HG03097 (cell line): ENCODE results near the gene TMEM272.
A peak's percentile ranks its signal among the peaks of the same experiment; 100 is the strongest.

Source experiments
- ATAC-seq: cut with Tn5 transposase; IDR thresholded peaks from one replicate; pipeline ENCODE4 v1.9.1; 2021; ENCODE audit not compliant: unreplicated experiment, low FRiP score

TMEM272 gene

DNA sequence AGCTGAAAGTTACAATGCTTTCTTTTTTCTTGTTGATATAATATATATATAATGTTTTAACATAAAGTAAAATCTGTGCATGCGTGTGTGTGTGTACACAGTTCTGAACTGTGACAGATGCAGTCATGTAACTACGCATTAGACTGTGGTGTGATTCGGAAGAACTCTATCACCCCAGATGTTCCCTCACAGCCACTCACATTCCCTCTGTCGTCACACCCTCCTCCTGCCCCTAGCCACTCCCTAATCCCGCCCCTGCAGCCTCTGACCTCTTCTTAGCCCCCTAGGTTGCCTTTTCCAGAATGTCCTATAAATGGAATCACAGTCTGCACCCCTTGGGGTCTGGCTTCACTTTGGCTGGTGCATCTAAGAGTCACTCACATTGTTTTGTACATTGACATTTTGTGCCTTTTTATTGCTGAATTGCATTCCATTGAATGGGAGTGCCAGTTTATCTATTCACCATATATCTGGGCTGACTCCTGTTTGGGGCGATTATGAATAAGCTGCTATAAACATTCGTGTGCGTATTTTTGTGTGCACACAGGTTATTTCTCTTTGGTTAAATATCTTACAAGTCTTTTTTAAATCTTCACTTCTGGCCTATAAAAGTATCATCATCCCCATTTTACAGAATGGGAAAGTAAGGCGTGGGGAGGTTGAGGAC, 61.4 kb downstream of the TMEM272 start:
- no peak for ATAC-seq

DNA sequence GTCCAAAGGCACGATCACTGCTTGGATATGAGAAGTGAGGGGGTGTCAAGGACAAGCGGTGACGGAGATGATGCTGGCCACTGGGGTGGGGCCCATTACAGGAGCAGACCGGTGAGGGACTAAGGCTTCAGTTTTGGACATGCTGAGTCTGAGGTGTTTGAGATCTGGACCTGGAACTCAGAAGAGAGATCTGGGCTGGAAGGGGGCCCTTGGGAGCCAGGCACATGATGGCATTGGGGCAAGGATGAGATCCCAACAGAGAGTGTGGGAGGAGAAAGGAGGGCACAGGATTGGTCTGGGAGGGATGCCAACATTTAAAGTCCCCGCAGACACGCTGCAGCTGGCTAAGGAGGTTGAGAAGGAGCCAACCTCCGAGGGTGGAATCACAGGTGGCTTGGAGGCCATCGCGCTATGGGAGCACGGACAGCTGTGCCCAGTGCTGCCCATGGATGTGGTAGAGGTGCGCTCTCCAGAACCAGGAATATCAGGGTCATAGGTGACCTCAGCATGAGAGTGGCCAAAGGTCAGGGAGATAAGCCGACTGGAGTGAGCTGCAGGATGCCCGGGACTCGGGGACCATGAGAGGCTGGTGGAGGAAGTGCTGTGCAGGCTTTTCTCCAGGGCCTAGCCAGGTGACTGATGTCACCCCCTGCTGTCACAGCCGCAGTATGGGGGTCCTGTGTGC, 62.8 kb downstream of the TMEM272 start:
- ATAC-seq = no peak

GRCh38 chr13:51781246-51782022, 63.5 kb downstream of the TMEM272 start:
- ATAC-seq = no peak

- ATAC-seq = no peak
These were observed 64.9 kb downstream of the TMEM272 start for GRCh38 chr13:51780099-51780498.

DNA sequence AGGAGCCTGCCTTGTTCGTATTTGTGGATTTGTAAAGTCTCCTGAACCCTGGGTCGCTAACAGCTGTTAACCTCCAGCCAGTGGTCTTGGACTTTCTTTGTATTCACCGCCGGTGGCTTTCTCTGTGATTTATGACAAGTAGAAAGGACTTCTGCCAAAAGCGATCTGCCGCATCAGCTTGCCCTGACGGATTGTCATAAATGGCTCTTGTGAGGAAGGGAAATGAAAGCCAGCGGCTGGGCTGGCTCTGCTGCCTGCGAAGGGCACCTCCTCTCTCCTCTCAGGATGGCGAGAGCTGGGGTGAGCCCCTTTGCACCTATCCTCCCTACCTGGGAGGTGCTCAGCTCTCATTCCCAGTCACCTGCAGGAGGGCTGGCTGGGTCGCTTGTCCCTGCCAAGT, 66.6 kb downstream of the TMEM272 start:
- no peak for ATAC-seq

- no peak for ATAC-seq
These were observed 67.1 kb downstream of the TMEM272 start for GRCh38 chr13:51777921-51778320.

DNA sequence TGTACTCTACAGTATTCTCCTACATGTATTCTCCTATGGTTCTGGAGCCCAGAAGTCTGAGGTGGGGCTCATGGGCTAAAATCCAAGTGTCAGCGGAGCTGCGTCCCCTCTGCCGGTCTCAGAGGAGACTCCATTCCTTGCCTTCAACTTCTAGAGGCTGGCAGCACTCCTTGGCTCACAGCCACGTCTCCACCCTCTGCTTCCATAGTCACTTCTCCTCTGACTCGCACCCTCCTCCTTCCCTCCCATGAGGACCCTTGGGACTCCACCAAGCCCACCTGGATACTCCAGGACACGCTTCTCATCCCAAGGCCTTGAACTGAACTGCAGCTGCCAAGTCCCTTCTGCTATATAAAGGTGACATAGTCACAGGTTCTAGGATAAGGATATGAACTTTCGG, 68.8 kb downstream of the TMEM272 start:
- no peak for ATAC-seq

DNA sequence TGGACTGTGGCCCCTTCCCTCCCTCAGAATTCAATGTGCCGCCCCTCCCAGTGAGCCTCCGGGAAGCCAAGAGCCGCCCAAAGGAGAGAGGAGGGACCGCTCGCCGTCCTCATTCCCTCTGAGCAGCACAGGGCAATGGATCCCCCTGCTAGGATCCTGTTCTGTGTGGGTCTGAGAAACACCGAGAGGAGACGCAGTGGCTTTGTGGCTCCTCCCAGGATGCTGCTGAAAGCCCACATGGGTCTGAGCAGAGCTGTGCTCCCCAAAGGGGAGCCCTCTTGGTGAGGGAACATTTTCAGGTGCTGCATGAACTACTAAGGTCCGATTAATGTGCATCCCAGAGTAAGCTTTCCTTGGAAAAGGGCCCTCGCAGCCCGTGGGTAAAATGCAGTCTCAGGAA, 71.5 kb downstream of the TMEM272 start:
- ATAC-seq = no peak

GRCh38 chr13:51772781-51773180, 72.2 kb downstream of the TMEM272 start:
- ATAC-seq = no peak

GRCh38 chr13:51772105-51772455, 72.9 kb downstream of the TMEM272 start:
- no peak for ATAC-seq

DNA sequence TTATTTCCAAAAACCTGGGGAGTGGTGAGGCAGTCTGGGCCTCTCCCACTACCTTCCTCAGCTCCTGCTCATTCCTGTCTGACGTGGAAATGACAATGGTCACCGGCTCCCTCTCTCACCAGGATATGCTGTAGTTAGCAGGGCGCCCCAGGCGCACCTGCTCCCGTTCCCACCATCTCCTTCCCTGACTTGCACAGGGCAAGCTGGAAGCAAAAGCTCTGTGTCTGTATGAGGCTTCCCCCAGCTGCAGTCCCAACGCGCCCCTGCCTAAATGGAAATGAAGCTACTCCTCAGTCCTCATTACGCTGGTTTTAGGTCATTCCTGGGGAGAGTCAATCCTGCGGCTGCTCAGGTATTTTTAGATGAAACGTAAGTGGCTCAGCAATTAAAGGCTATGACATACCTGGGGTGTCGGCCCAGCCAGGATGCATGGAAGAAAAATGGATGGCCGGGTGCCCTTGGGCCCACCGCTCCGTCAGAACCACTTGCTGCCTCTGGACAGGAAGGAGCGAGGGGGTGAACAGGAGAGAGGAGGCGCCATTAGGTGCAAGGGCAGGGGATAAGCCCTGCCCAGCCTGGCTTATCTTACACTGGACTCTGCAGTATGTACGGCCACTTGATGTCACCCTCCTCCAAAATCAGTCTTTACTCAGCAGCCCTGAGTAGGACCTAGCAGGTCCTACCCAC, 73.4 kb downstream of the TMEM272 start:
- ATAC-seq = no peak

GRCh38 chr13:51770681-51771417, 74.1 kb downstream of the TMEM272 start:
- ATAC-seq = no peak

GRCh38 chr13:51770160-51770559, 74.8 kb downstream of the TMEM272 start:
- no peak for ATAC-seq

GRCh38 chr13:51769455-51770127, 75.4 kb downstream of the TMEM272 start:
- ATAC-seq = no peak

GRCh38 chr13:51768976-51769375, 76.0 kb downstream of the TMEM272 start:
- no peak for ATAC-seq

DNA sequence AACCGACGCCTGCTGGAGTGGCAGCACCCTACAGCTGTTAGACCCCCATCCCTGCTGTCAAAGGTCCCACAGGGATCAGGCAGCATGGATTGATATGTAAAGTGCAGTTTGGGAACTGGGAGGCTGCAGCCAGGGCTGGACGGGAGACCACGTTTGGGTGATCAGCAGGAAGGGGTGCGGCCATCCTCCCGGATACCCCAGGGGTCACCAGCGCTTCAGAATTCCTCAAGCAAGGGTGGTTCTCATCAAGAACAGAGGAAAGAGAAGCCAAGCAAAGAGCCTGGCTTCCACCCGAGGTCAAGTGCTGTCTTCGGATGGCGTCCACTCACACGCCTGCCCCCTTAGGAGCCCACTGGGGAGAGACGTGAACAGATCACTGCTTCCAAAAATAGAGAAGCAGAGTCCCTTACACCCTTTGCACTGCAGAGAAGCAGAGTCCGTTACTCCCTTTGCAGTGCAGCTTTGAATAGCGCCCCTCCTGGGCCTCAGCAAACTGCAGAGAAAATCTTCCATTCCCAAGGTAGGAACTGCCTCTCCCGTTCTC, 76.5 kb downstream of the TMEM272 start:
- no peak for ATAC-seq

- ATAC-seq = no peak
These were observed 77.9 kb downstream of the TMEM272 start for GRCh38 chr13:51767100-51767499.

GRCh38 chr13:51765142-51765515, 79.8 kb downstream of the TMEM272 start:
- ATAC-seq = no peak

DNA sequence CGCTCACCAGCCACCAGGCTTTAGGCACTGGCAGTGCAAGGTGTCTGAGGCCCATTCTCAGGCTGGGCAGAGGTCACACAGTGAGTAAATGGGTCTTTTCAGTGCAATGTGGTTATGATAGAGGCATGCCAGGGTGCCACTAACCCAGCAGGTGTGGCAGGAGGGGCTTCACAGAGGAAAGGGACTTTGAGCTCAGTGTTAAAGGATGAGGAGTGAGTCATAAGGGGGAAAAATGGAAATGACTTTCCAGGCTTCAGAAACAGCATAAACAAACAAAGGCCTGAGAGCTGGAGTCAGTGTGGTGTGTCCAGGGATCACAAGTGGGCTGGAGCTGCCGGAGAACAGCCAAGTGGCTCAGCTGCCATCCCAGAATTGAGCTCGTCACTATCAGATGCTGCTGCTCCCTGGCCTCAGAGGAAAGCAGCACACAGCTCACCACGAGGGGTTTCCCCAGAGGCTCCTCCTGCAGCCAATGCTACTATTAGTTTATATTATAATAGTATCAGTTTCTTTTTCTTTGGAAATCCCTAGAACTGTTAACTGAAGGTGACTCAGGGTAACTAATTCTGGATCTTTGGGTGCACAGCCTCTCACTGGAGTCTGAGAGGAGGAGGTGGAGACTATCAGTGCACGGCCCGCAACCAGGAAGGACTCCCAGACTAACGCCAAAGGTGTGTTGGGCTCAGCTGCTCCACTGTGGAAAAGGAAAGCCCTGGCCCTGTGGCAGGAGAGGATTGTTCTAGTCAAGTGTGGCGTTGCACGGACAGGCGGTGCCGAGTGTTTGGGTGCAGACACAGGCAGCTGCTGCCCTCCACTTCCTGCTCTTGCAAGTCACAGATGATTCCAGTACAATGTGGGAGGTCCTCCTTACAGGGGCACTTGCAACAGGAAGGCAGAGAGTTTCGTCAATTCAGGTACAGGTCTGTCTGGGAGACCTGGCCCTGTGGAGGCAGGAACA, 80.5 kb downstream of the TMEM272 start:
- peak; percentile 58 for ATAC-seq
